HepG2 (cell line): ENCODE results near the gene HYAL1.

ENCODE experiments used
- BRCA1 ChIP-seq: sonication (generic); formaldehyde crosslinking; IDR thresholded peaks from 2 replicates; pipeline ENCODE4 v1.4.0; 2020; ENCODE audit warnings: missing genetic modification reagents
- CEBPB ChIP-seq: IDR thresholded peaks from 2 replicates; pipeline ENCODE4 v1.6.1; 2011; ENCODE audit warnings: low read depth, low read length, improper control_type of control experiment, borderline replicate concordance
- CTCF ChIP-seq: sonication (generic); formaldehyde crosslinking; IDR thresholded peaks from 2 replicates; pipeline ENCODE4 v1.5.0; 2020; ENCODE audit warnings: mild to moderate bottlenecking, missing genetic modification reagents, moderate library complexity
- KLF12 ChIP-seq: sonication (generic); formaldehyde crosslinking; IDR thresholded peaks from 2 replicates; pipeline ENCODE4 v1.4.0; 2020; ENCODE audit warnings: missing genetic modification reagents, borderline replicate concordance
- PHF8 ChIP-seq: sonication (generic); formaldehyde crosslinking; IDR thresholded peaks from 2 replicates; pipeline ENCODE4 v1.5.0; 2020; ENCODE audit warnings: missing genetic modification reagents
- RBM22 ChIP-seq: fragments of 200-400 bp; formaldehyde crosslinking; optimal IDR thresholded peaks from 2 replicates; pipeline ENCODE3; 2017; ENCODE audit warnings: mild to moderate bottlenecking, low read length, moderate library complexity
- SMC3 ChIP-seq: IDR thresholded peaks from 2 replicates; pipeline ENCODE4 v1.6.1; 2011; ENCODE audit warnings: low read length, improper control_type of control experiment
- ZFP37 ChIP-seq: sonication (generic); formaldehyde crosslinking; IDR thresholded peaks from 2 replicates; pipeline ENCODE4 v1.4.0; 2020; ENCODE audit warnings: missing genetic modification reagents, borderline replicate concordance
- ZNF430 ChIP-seq: sonication (generic); formaldehyde crosslinking; IDR thresholded peaks from 2 replicates; pipeline ENCODE4 v1.9.0; 2021; ENCODE audit warnings: mild to moderate bottlenecking, missing genetic modification reagents
- TF ChIP-seq, protein P1 (sequence below), 2 experiments: IDR thresholded peaks; 2 replicates each; pipeline ENCODE4 v1.6.1; 2011 to 2012; ENCODE audit warnings: low read length in 2 of 2, borderline replicate concordance in 1 of 2, low read depth in 1 of 2, mild to moderate bottlenecking in 1 of 2, moderate library complexity in 1 of 2

- TF ChIP-seq RBM22 (no peak), ZFP37 (no peak), ZNF430 (no peak), CTCF (no peak), PHF8 (no peak), CEBPB (no peak), KLF12 (CRISPR knock-in tag) (no peak), SMC3 (no peak), BRCA1 (no peak)
- TF ChIP-seq, protein P1, sequence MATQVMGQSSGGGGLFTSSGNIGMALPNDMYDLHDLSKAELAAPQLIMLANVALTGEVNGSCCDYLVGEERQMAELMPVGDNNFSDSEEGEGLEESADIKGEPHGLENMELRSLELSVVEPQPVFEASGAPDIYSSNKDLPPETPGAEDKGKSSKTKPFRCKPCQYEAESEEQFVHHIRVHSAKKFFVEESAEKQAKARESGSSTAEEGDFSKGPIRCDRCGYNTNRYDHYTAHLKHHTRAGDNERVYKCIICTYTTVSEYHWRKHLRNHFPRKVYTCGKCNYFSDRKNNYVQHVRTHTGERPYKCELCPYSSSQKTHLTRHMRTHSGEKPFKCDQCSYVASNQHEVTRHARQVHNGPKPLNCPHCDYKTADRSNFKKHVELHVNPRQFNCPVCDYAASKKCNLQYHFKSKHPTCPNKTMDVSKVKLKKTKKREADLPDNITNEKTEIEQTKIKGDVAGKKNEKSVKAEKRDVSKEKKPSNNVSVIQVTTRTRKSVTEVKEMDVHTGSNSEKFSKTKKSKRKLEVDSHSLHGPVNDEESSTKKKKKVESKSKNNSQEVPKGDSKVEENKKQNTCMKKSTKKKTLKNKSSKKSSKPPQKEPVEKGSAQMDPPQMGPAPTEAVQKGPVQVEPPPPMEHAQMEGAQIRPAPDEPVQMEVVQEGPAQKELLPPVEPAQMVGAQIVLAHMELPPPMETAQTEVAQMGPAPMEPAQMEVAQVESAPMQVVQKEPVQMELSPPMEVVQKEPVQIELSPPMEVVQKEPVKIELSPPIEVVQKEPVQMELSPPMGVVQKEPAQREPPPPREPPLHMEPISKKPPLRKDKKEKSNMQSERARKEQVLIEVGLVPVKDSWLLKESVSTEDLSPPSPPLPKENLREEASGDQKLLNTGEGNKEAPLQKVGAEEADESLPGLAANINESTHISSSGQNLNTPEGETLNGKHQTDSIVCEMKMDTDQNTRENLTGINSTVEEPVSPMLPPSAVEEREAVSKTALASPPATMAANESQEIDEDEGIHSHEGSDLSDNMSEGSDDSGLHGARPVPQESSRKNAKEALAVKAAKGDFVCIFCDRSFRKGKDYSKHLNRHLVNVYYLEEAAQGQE (IDR thresholded peaks at IDR 0.05; ENCODE audit: borderline replicate concordance in 1 of 2, low read depth in 1 of 2, low read length in 2 of 2) = no peak
These were observed 39.6 kb downstream of the HYAL1 start for GRCh38 chr3:50263478-50264382.
